ENCODE data around the gene EXOC5.
"Not testable (repeated sequence)": the region's sequence is repeated elsewhere in the genome, so short reads cannot be mapped to it uniquely, and the experiment has no call there.

Gene EXOC5

GRCh38 chr14:57258221-57258620, 10.5 kb downstream of the EXOC5 start:
- not testable (repeated sequence) for DNase-seq

GRCh38 chr14:57254884-57255283, 13.8 kb downstream of the EXOC5 start:
- peak in 1 of 4 experiments; percentile 16 for DNase-seq

- DNase-seq: peak in 1 of 4 experiments; percentile 19
These were observed 21.6 kb downstream of the EXOC5 start for GRCh38 chr14:57246933-57247657.

- no peak for DNase-seq
These were observed 22.8 kb downstream of the EXOC5 start for GRCh38 chr14:57245941-57246340.

GRCh38 chr14:57244106-57244505, 24.6 kb downstream of the EXOC5 start:
- no peak for DNase-seq

GRCh38 chr14:57243320-57243719, 25.4 kb downstream of the EXOC5 start:
- DNase-seq: no peak

- not testable (repeated sequence) for DNase-seq
These were observed 28.6 kb downstream of the EXOC5 start for GRCh38 chr14:57240115-57240514.

GRCh38 chr14:57232006-57232405, 36.7 kb downstream of the EXOC5 start:
- DNase-seq: peak in 2 of 4 experiments; percentile 10 to 21

GRCh38 chr14:57228320-57228719, 40.4 kb downstream of the EXOC5 start:
- DNase-seq: not testable (repeated sequence)

GRCh38 chr14:57227083-57227482, 41.6 kb downstream of the EXOC5 start:
- no peak for DNase-seq

- DNase-seq: no peak
These were observed 46.8 kb downstream of the EXOC5 start for GRCh38 chr14:57221931-57222330.

- DNase-seq: no peak
These were observed 55.8 kb downstream of the EXOC5 start for GRCh38 chr14:57212919-57213318.

- no peak for DNase-seq
These were observed 59.1 kb downstream of the EXOC5 start for GRCh38 chr14:57209561-57209960.

GRCh38 chr14:57205938-57206337, 62.8 kb downstream of the EXOC5 start:
- peak in 2 of 4 experiments; percentile 3 to 24 for DNase-seq

GRCh38 chr14:57202672-57203071, 66.0 kb downstream of the EXOC5 start:
- DNase-seq: not testable (repeated sequence)

- peak; percentile 9 to 53 (median 44) for DNase-seq
These were observed 68.8 kb downstream of the EXOC5 start for GRCh38 chr14:57199921-57200320.

- DNase-seq: no peak
These were observed 79.6 kb downstream of the EXOC5 start for GRCh38 chr14:57189070-57189469.

GRCh38 chr14:57182760-57183503, 85.8 kb downstream of the EXOC5 start:
- DNase-seq: peak in 1 of 4 experiments; percentile 15

- DNase-seq: no peak
These were observed 89.4 kb downstream of the EXOC5 start for GRCh38 chr14:57179273-57179672.

- DNase-seq: no peak
These were observed 94.2 kb downstream of the EXOC5 start for GRCh38 chr14:57174466-57174865.

GRCh38 chr14:57171903-57172302, 96.8 kb downstream of the EXOC5 start:
- no peak for DNase-seq

- no peak for DNase-seq
These were observed 97.3 kb downstream of the EXOC5 start for GRCh38 chr14:57171363-57171762.

GRCh38 chr14:57169901-57170300, 98.8 kb downstream of the EXOC5 start:
- no peak for DNase-seq

GRCh38 chr14:57168138-57168679, 100.5 kb downstream of the EXOC5 start:
- peak in 3 of 4 experiments; percentile 3 to 8 (median 3) for DNase-seq

All from suppressor macrophage (primary cell).